NCI-H1105 treated with DMSO at 0.1 percent for 48 hours (cell line): ENCODE results near the gene NOS3.
"Not testable (repeated sequence)": the region's sequence is repeated elsewhere in the genome, so short reads cannot be mapped to it uniquely, and the experiment has no call there.

Experiments used
- DNase-seq: peaks from one replicate; lab custom pipeline; 2025; lab: John Stamatoyannopoulos, UW

Gene NOS3

GRCh38 chr7:151017370-151017952 is 26.6 kb downstream of the NOS3 start:
- DNase-seq: no peak

GRCh38 chr7:151017953-151018420 is 27.2 kb downstream of the NOS3 start:
- DNase-seq: no peak

- no peak for DNase-seq
Measured at GRCh38 chr7:151018421-151019129, 27.8 kb downstream of the NOS3 start.

- no peak for DNase-seq
Measured at GRCh38 chr7:151019130-151019447, 28.3 kb downstream of the NOS3 start.

- no peak for DNase-seq
Measured at GRCh38 chr7:151020231-151020630, 29.4 kb downstream of the NOS3 start.

GRCh38 chr7:151023232-151023631 is 32.4 kb downstream of the NOS3 start:
- DNase-seq: no peak

GRCh38 chr7:151024435-151025056 is 33.7 kb downstream of the NOS3 start, which contains the start of gene ATG9B:
Gene ATG9B (minus strand): TSS chr7:151024494. CDS start chr7:151024423, 71 bp downstream.
- no peak for DNase-seq

- DNase-seq: no peak
Measured at GRCh38 chr7:151025924-151026671, 35.3 kb downstream of the NOS3 start.

- DNase-seq: not testable (repeated sequence)
Measured at GRCh38 chr7:151026771-151027727, 36.2 kb downstream of the NOS3 start.

GRCh38 chr7:151027728-151028130 is 36.9 kb downstream of the NOS3 start:
- DNase-seq: not testable (repeated sequence)

- DNase-seq: peak; percentile 97
Measured at GRCh38 chr7:151028131-151028947, 37.5 kb downstream of the NOS3 start, which contains the start of gene ABCB8. Gene ABCB8 (plus strand): TSS chr7:151028450. CDS start chr7:151028516, 66 bp downstream.

- no peak for DNase-seq
Measured at GRCh38 chr7:151028948-151029501, 38.2 kb downstream of the NOS3 start.

- no peak for DNase-seq
Measured at GRCh38 chr7:151031011-151031410, 40.2 kb downstream of the NOS3 start.

GRCh38 chr7:151032936-151033863 is 42.4 kb downstream of the NOS3 start:
- DNase-seq: no peak

GRCh38 chr7:151033864-151034249 is 43.0 kb downstream of the NOS3 start:
- DNase-seq: no peak

- DNase-seq: no peak
Measured at GRCh38 chr7:151034312-151035025, 43.7 kb downstream of the NOS3 start.

GRCh38 chr7:151035026-151035717 is 44.4 kb downstream of the NOS3 start:
- no peak for DNase-seq

GRCh38 chr7:151035902-151036301 is 45.1 kb downstream of the NOS3 start:
- no peak for DNase-seq
